HepG2 (cell line): ENCODE measurements around the gene AK6. TPM values are rescaled to one million over a fixed set of nuclear protein-coding genes. Genes with fewer than 3 reads are reported as not detected.

Experiments used
- IRX3 ChIP-seq: sonication (generic); formaldehyde crosslinking; IDR thresholded peaks from 2 replicates; pipeline ENCODE4 v1.8.1; 2023; ENCODE audit warnings: mild to moderate bottlenecking, low read depth, missing genetic modification reagents, borderline replicate concordance
- KDM2A ChIP-seq: sonication (generic); formaldehyde crosslinking; IDR thresholded peaks from 2 replicates; pipeline ENCODE4 v1.4.0; 2020; ENCODE audit warnings: low read depth, missing genetic modification reagents, borderline replicate concordance
- MEIS1 ChIP-seq: sonication (generic); formaldehyde crosslinking; IDR thresholded peaks from 2 replicates; pipeline ENCODE4 v1.9.0; 2021; ENCODE audit warnings: mild to moderate bottlenecking, missing genetic modification reagents, moderate library complexity, borderline replicate concordance
- NR2F2 ChIP-seq: IDR thresholded peaks from 2 replicates; pipeline ENCODE4 v1.6.1; 2012; ENCODE audit warnings: low read depth, inconsistent platforms, borderline replicate concordance
- RORA ChIP-seq: sonication (generic); formaldehyde crosslinking; IDR thresholded peaks from 2 replicates; pipeline ENCODE4 v1.5.0; 2020; ENCODE audit warnings: mild to moderate bottlenecking, missing genetic modification reagents, moderate library complexity
- SCMH1 ChIP-seq: sonication (generic); formaldehyde crosslinking; IDR thresholded peaks from 2 replicates; pipeline ENCODE4 v1.9.0; 2021; ENCODE audit warnings: missing genetic modification reagents, mild to moderate bottlenecking, borderline replicate concordance
- XRCC5 ChIP-seq: fragments of 200-400 bp; formaldehyde crosslinking; optimal IDR thresholded peaks from 2 replicates; pipeline ENCODE3; 2017; ENCODE audit warnings: mild to moderate bottlenecking, low read length
- ZNF737 ChIP-seq: sonication (generic); formaldehyde crosslinking; IDR thresholded peaks from 2 replicates; pipeline ENCODE4 v1.5.0; 2020; ENCODE audit warnings: missing genetic modification reagents, mild to moderate bottlenecking, borderline replicate concordance
- ZNF768 ChIP-seq: sonication (generic); formaldehyde crosslinking; IDR thresholded peaks from 2 replicates; pipeline ENCODE4 v1.4.0; 2020; ENCODE audit warnings: missing genetic modification reagents
- polyA plus RNA-seq, 8 experiments: library from polyadenylated mRNA; depleted of rRNA in 3 of 8; stranded (reverse) in 7 of 8; unstranded in 1 of 8; fragments of >200 nt; fragmentation: Illumina TruSeq in 4 of 8; extraction: Trizol in 4 of 8; gene quantifications; 2 replicates each; pipeline versions ENCODE4 v1.2.1 to v1.2.3, GENCODE V29; 2011 to 2016; ENCODE audit warnings: low read depth in 4 of 8, missing spikeins in 1 of 8, mixed read lengths in 1 of 8; ENCODE audit not compliant: insufficient read depth in 1 of 8
- total RNA-seq, 5 experiments: library from RNA; depleted of rRNA; stranded (reverse); fragments of >200 nt; fragmentation: Illumina TruSeq; extraction: Trizol; gene quantifications; 2 replicates each; pipeline ENCODE4 v1.2.3, GENCODE V29; 2016; ENCODE audit warnings: low read depth in 1 of 5
- TF ChIP-seq, protein P1 (sequence below), 2 experiments: fragments of 450-650 bp in 1 of 2; sonication (generic) in 1 of 2; formaldehyde crosslinking in 1 of 2; IDR thresholded peaks; 2 replicates each; pipeline versions ENCODE4 v1.6.1 to v1.8.0; 2016 to 2022; ENCODE audit warnings: antibody characterized with exemption in 1 of 2, mild to moderate bottlenecking in 1 of 2, missing genetic modification reagents in 1 of 2
- TF ChIP-seq, protein P2 (sequence below): sonication (generic); formaldehyde crosslinking; IDR thresholded peaks from 2 replicates; pipeline ENCODE4 v1.5.0; 2020; ENCODE audit warnings: missing genetic modification reagents
- TF ChIP-seq, protein P3 (sequence below): sonication (generic); formaldehyde crosslinking; IDR thresholded peaks from 2 replicates; pipeline ENCODE4 v1.5.0; 2020; ENCODE audit warnings: mild to moderate bottlenecking, missing genetic modification reagents, moderate library complexity

The AK6 gene
- total and polyA plus RNA-seq, 2 of the 13 experiments (the other 11 are each of a cell fraction or from before 2014, with no cell fraction given), result 31.1 to 77.2 TPM

DNA sequence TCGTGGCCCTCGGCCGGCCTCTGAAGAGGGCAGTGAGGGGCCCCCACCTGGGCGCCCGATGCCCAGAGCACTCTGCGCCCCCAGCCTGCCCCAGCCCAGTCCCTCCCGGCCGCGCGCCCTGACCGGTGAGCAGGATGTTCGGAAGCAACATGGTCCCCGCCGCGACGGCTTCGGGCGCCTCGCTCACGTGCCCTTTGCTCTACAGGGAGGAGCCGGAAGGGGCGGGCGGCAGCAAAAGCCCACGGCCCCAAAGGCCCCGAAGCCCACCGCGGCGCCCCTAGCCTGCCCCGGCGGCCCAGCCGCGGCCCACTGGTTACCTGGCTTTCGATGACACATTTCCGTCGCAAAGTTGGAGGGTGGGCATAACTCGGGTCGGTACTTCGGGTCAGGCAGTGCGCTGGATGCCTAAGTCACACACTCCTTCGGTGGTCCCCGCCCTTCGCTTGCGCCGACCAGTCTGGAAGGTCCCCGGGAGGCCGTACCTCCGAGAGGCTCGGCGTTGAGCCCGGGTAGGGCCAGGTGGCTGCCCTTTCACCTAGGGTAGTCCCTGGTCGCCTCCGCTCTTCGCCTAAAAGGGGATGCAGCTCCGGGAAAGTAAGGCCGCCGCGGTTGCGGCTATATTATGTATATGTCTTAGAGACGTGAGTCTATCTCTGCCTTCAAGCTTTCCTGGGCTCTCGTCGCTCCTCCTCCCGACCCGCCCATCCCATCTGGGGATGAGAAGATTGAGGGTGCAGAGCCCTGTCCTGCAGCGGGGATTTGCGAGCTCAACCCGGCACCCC, at the start of gene AK6, which contains the start of the genes RAD17 and TAF9 (continued):
- TF ChIP-seq, protein P1, sequence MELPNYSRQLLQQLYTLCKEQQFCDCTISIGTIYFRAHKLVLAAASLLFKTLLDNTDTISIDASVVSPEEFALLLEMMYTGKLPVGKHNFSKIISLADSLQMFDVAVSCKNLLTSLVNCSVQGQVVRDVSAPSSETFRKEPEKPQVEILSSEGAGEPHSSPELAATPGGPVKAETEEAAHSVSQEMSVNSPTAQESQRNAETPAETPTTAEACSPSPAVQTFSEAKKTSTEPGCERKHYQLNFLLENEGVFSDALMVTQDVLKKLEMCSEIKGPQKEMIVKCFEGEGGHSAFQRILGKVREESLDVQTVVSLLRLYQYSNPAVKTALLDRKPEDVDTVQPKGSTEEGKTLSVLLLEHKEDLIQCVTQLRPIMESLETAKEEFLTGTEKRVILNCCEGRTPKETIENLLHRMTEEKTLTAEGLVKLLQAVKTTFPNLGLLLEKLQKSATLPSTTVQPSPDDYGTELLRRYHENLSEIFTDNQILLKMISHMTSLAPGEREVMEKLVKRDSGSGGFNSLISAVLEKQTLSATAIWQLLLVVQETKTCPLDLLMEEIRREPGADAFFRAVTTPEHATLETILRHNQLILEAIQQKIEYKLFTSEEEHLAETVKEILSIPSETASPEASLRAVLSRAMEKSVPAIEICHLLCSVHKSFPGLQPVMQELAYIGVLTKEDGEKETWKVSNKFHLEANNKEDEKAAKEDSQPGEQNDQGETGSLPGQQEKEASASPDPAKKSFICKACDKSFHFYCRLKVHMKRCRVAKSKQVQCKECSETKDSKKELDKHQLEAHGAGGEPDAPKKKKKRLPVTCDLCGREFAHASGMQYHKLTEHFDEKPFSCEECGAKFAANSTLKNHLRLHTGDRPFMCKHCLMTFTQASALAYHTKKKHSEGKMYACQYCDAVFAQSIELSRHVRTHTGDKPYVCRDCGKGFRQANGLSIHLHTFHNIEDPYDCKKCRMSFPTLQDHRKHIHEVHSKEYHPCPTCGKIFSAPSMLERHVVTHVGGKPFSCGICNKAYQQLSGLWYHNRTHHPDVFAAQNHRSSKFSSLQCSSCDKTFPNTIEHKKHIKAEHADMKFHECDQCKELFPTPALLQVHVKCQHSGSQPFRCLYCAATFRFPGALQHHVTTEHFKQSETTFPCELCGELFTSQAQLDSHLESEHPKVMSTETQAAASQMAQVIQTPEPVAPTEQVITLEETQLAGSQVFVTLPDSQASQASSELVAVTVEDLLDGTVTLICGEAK (IDR thresholded peaks at IDR 0.05), result no peak
- TF ChIP-seq, protein P1 (CRISPR knock-in tag; IDR thresholded peaks at IDR 0.05), result peak; percentile 77; the same call in 1 of the 2 replicates
- TF ChIP-seq XRCC5 (peak; percentile 19), KDM2A (CRISPR knock-in tag) (peak; percentile 87), NR2F2 (no peak; the same call in 1 of the 2 replicates), IRX3 (peak; percentile 75; the same call in 1 of the 2 replicates), ZNF737 (CRISPR knock-in tag) (peak; percentile 12; the same call in 1 of the 2 replicates), MEIS1 (CRISPR knock-in tag) (peak; percentile 70), RORA (CRISPR knock-in tag) (no peak), ZNF768 (CRISPR knock-in tag) (0 out of 2 replicates have a peak, but pooled peaks have one; percentile 45), SCMH1 (CRISPR knock-in tag) (no peak)
- TF ChIP-seq, protein P2, sequence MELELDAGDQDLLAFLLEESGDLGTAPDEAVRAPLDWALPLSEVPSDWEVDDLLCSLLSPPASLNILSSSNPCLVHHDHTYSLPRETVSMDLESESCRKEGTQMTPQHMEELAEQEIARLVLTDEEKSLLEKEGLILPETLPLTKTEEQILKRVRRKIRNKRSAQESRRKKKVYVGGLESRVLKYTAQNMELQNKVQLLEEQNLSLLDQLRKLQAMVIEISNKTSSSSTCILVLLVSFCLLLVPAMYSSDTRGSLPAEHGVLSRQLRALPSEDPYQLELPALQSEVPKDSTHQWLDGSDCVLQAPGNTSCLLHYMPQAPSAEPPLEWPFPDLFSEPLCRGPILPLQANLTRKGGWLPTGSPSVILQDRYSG (CRISPR knock-in tag), result 0 out of 2 replicates have a peak, but pooled peaks have one; percentile 29
- TF ChIP-seq, protein P3, sequence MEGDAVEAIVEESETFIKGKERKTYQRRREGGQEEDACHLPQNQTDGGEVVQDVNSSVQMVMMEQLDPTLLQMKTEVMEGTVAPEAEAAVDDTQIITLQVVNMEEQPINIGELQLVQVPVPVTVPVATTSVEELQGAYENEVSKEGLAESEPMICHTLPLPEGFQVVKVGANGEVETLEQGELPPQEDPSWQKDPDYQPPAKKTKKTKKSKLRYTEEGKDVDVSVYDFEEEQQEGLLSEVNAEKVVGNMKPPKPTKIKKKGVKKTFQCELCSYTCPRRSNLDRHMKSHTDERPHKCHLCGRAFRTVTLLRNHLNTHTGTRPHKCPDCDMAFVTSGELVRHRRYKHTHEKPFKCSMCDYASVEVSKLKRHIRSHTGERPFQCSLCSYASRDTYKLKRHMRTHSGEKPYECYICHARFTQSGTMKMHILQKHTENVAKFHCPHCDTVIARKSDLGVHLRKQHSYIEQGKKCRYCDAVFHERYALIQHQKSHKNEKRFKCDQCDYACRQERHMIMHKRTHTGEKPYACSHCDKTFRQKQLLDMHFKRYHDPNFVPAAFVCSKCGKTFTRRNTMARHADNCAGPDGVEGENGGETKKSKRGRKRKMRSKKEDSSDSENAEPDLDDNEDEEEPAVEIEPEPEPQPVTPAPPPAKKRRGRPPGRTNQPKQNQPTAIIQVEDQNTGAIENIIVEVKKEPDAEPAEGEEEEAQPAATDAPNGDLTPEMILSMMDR (CRISPR knock-in tag), result no peak; the same call in 1 of the 2 replicates
